Activated T-cell treated with anti-CD3 and anti-CD28 coated beads for 24 hours (primary cell): ENCODE measurements around the gene RBPJ.
"Not testable (repeated sequence)": the region's sequence is repeated elsewhere in the genome, so short reads cannot be mapped to it uniquely, and the experiment has no call there.

Experiments
- DNase-seq: peaks from one replicate; pipeline ENCODE4 v3.0.0-alpha.2; 2020; ENCODE audit warnings: low read depth

The RBPJ gene

DNA sequence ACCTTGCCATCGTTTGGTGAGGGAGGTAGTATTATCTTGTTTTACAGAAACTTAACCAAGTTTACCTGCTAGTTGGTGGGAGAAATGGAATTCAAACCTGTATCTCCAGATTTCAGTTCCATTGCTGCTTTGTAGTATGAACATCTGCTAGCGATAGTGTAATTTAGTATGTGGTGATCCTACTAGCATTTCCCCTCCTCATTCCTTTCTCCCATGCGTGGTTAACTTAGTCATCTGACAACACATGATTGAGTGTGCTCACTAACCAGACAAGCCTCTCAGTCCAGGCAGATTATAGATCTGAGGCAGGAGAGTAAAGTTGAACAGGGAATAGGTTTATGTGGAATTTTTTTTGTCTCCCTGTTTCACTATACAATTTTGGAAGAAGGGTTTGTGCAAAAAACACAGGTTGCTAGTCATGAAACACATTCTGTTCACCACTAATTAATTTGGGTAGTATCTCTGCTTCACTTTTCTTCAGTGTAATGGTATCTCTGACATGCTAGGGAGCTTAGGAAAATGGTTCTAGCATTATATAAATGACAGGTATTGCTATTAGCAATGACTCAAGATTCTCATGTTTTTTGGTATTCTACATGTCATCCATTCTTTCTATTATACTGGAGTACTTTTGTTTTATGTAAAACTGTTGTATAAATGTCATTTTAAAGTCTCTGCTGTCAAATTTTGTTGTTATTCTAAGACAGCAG, 21.7 kb downstream of the RBPJ start:
- DNase-seq = no peak

DNA sequence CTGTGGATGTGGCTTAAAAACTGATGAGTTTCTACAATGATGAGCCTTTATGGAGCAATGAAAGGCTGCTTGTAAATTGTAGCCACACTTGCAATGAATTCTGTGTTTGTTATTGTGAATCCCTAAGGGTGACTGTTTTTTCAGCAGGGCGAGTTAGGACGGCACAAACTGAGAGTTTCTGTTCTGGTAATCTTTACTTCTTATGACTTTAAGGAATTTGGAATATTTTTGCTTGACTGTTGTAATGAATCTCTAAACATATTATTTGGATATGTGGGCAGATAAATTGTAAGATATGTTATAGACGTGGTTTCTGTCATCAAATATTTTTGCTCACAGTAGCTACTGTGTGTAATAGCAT, 22.2 kb downstream of the RBPJ start:
- DNase-seq = no peak

DNA sequence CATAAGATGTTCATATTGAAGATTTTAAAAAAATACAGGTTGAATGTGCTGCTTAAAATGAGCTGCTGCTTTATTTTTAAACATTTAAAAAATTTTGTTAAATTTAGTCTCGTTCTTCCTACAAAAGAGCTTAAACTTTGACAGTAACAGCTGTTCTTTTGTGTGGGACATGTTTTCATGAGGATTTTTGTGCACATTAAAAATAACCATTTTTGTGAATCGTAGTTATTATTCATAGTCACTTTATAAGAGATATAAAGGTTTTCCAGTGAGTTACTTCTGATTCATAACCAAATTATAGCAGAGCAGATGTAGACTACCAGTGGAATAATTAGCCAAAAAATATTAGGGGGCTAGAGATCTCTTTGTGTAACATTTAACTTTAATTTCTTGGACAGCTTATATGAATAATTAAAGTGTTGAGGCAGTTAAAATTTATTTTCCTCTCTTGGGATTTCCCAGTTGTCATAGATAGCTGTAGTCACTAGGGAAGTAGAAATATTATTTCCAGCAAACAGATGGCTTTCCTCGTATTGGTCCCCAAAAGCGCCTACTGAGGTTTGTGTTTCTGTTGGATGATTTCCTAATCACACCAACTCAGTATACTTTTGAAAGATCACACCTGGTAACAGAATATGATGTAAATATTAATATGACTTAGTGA, 24.2 kb downstream of the RBPJ start:
- no peak for DNase-seq

DNA sequence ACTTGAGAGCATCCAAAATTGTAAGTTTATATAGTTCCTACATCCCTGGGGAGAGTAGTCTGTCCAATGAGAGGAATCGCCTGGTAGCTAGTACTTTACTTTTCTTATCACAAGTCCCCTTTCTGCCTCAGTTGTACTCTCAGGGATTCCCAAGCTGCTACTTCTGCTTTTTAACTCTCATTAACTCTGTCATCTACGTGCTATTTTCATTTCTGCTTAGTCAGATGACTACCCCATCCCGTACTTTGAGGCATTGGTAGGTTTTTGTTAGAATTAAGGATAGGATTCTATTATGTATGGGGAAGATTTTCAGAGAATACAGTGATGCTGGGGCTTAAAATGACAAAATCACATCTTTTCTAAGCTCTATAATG, 24.7 kb downstream of the RBPJ start:
- DNase-seq = no peak

DNA sequence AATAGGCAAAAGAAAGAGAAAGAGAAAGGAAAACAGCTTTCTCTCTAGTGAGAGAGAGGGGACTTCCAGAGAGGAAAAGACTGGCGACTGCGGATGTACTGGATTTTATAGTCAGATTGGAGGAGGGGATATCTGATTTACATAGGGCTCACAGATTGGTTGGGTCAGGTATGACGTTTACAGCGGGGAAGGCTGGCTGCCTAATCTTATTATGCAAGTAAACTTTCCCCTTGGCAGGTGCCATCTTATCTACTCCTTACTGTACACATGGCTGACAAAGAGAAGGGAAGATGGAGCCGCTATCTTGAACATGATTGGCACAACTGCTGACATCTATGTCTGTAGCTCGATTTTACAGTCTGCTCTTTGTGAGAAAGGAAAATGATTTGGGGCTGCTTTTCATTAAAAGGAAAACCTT, 25.4 kb downstream of the RBPJ start:
- no peak for DNase-seq

DNA sequence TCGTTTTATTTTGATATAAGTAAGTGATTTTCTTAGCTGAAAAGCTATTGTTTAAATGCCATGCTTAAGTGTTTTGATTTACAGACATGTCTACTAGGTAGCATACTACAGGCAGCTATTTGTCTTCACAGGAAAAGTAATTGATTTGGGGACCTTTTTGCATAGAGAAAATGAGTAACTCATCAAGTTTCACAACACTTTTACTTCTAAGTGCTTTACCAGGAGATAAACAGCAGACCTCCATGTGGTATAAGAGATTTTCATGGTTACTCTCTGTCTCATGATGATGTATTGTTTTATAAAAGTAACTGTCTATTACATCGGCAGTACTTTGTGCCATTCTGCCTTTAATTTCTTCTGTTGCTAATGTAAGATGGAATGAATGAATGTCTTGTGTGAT, 28.7 kb downstream of the RBPJ start:
- DNase-seq = no peak

DNA sequence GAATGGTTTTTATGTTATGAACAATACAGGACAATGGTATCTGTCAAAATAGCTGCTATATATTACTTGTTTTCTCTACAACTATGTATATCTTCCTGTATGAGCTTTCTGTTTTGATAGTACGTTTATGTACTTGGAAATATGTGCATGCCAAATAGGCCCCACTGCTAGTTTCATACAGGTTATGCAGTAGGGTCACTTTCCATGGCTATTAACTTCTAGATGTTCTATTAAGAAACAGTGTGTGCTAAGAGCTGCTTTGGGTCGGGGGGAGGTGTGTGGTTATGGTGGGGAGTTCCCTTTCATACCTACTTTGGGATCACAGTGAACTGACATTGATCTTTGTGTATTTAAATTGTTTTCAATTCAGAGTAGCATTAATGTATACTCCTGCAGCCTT, 30.9 kb downstream of the RBPJ start:
- DNase-seq = no peak

DNA sequence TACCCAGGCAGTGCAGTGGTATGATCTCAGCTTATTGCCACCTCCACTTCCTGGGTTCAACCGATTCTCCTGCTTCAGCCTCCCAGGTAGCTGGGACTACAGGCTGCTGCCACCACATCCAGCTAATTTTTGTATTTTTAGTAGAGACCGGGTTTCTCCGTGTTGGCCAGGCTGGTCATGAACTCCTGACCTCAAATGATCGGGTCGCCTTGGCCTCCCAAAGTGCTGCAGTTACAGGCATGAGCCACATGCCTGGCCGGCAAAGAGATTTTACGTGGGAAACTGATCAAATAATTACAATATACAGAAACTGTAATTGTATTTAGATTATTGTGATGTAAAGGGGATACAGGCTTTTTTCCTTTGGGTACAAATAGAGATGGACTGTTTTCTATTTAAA, 33.7 kb downstream of the RBPJ start:
- no peak for DNase-seq

DNA sequence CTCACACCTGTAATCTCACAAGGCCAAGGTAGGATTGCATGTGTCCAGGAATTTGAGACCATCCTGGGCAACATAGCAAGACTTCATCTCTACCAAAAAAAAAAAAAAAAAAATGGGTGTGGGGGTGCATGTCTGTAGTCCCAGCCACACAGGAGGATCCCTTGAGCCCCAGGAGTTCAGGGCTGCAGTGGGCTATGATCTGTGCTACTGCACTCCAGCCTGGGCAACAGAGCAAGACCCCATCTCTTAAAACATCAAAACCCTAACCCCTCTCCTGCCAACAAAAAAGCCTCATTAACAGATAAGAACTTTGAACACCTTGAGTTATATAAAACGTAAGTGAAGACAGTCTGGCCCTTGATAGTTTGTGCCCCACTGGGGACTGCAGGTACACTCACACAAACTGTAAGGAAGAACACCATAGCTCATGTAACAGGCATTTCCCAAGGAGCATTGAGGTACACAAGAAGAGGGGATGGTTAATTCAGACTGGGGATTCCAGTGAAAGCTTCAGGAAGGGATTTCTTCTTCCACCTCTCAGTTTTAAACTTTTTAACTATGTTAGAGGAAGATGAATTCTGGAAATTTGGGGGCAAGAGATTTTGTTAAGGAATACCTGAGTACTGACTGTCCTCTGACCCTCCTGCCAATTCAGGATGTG, 34.7 kb downstream of the RBPJ start:
- DNase-seq = no peak

DNA sequence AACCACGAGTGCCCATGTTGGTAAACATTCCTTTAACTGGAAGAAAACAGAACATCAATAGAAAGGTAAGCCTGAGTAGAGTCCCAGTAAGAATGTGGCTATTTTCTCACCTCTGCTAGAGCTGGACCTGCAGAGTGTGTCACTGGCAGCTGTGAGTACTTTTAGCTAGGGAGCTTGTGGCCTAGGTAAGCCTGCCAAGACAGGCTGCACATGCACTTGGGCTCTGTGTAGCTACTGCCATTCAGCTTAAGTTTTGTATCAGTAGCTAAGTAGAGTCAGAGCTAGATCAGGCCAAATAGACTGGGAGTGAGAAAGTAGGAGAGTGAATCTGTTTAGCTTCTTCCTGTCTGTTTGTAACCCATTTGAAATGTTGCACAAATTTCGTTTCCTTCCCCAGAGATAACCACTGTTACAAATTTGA, 35.3 kb downstream of the RBPJ start:
- no peak for DNase-seq

DNA sequence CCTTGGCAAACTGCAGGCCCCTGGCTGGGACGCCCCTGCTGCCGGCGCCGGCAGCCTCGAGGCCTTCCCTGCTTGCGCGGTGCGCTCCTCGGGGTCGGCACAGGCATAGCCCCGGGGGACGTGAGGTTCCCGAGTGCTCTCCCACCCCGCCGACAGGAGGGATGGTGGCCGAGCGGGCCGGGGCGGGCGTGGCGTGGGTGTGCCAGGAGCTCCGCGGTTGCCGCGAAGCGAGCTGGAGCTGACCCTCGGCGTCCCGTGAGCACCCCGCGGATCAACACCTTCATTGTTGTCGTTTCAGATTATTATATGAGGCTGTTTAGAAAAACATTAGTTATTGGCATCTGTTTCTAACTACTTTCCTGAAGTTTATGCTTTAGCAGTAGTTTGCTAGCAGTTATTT, 38.7 kb downstream of the RBPJ start:
- not testable (repeated sequence) for DNase-seq

DNA sequence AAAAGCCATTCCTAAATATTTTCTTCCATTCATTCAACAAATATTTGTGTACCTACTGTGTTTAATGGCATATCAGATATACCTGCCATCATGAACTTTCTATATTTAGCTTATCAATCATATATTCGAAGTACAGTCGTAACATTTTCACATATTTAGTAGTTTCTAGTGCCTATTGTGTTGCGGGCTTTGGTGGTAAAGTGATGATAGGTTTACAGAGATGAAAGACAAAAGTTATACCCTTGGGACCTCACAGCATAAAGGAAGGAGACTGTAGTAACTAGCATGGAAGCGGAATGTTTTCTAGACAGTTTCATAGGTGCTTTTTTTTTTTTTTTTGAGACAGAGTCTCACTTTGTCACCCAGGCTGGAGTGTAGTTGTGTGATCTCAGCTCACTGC, 39.5 kb downstream of the RBPJ start:
- DNase-seq = no peak

DNA sequence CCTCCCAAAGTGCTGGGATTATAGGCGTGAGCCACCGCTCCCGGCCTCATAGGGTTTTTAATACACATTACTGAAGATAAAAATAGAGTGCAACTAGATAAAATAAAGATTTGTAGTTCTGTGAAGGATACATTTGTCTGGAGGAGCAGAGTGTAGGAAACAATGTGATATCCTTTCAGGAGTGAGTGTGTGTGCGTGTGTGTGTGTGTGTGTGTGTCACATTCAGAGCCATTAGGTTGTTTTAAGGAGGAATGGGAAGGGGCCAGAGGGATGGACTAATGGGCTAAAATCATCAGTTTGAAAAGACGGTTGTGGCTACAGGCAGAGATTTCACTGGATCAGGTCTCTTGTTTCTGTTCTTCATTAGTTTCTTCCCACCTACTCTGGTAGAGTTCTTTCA, 40.0 kb downstream of the RBPJ start:
- DNase-seq = no peak

DNA sequence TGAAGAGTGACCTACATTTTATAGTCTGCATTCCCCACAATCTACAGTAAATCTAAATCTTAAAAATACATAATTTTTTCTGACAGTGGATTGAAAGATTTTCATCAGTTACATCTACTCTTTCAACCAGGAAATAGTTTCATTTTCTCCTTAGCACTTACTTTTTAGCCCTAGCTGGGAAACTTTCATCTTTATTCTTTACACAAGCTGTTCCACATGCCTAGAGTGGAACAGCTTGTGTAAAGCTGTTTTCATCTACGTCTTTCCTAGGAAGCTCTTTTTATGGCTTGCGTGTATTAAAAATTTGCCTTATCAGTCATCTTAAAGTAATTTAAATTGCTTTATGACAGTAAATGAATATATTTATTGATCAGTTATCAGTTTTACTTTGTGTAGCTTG, 40.5 kb downstream of the RBPJ start:
- DNase-seq = no peak

DNA sequence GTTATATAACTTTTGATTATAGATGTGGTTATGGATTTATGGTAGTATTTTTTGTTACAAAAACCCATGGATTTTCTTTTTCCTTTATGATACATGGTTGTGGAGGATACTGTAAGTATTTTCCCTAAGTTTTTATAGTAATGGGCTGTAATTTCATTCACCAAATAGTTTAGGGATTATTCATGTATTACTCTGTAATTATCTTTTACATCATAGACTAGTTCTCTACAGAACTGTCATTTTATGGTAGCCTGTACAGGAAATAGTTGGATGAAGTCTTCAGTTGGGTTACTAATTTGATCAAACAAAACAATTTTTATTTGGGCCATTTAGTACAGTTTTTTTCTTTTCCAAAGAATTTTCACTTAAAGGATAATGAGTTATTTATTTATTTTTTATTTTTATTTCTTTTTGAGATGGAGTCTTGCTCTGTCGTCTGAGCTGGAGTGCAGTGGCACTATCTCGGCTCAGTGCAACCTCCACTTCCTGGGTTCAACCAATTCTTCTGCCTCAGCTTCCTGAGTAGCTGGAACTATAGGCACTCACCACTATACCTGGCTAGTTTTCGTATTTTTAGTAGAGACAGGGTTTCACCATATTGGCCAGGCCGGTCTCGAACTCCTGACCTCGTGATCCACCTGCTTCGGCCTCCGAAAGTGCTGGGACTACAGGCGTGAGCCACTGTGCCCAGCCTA, 42.1 kb downstream of the RBPJ start:
- no peak for DNase-seq

DNA sequence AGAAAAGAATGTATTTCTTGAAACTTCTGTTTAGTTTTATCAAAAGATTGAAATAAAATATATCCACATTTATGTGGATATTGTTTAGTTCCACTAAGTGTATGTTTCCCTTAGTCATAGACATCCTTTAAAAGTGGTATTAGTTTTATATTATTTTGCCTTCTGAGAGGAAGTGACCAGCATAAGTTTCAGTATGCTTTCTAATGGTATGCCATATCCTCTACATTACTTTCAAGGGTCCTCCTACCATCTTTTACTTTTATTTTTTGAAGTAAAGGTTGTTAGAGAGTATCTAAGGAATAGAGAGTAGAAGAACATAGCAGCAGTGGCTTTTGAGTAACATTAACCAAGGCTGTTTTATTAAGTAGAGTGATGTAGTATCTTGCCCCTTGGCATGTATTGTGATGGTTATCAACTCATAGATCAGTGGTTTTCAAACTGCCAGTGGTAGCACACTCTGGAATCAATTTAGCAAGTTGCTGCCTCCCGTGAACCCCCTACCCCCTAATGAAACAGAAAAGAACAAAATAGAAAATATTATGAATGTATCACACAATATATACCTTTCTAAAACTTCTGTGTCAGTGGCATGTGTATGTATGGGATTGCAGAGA, 44.8 kb downstream of the RBPJ start:
- no peak for DNase-seq

DNA sequence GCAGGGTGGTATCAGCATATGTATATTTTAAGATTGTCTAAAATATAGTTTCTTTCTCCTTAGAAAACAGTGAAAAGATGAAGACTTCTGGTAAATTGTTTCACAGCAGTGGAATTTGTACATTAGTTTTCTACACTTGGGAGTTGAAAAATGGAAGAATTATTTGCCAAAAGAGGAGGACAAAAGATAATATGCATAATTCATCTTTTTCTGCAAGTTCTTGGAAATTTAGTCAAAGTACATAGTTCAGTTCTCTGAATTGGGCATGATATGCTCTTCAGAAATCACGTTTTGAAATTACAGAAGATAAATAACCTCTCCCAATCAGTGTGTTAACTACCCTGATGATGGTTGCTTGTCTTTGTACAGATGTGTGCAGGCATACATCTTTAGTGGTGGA, 47.0 kb downstream of the RBPJ start:
- no peak for DNase-seq

DNA sequence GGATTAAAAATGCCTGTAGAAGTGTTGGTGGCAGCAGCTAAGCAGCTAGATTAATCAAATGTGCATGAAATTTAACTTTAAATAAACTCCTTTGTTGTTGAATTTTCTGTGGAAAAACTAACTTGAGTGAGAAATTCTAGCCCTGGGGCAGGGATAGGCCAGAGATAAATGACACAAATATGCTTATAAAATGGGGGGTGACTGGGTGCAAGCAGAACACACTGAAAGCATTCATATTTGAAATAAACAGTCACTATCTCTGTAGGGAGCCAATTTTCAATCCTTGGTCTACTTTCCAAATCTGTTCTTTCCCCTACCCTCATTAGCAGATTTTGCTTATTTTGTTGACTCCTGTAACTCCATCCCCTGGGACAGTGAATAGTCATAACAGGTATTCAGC, 47.9 kb downstream of the RBPJ start:
- DNase-seq = no peak

DNA sequence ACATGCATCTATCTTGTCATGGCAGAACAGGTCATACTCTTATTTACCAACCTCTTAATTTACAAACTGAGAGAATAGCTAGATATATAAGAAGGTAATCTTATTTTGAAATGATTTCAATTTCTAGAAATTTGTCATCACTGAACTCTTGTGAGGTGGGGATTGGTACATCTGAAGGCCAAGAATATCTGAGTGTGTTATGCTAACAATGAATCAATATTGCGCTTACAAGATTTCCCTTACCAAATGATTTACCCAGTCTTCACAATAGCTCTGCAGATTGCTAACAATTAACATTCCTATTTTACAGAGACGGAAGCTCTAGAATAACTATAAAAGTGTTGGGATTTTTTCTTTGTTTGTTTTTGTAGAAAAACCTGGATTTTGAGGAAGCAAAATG, 48.3 kb downstream of the RBPJ start:
- DNase-seq = no peak

DNA sequence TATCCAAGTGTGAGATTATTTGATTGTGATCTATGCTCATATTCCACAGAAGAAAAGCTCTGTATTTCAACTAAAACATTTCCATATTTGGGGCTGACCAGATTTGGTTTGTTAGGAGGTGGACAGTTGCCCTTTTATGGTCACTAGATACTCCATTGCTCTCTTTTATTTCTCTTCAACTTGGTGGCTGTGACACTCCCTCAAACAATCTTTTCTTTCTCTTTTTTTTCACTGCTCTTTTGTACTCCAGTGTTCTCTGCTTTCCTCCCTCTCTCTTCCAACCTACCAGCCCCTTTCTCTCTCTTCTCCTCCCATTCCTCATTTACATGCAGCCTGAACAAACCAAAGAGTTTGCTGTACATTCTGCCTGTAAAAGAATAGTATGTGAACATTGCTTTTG, 48.8 kb downstream of the RBPJ start:
- DNase-seq = no peak

DNA sequence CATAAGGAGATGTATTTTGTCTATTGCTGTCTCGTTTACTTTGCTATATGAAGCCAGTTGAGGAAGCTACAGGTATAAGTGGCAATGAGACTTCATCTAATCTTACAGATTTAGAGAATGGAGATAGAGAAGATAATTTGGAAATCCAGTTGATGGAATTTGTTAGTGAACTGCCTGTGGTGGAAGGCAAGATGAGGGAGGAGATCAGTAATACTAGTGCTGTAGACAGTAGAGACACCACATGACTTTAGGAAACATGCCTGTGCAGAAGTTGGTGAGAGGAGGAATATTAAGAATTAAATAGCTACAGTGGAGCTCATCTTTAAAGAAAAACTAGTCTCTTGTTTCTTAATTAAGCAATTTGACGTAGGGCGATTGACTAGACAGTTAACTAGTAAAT, 51.3 kb downstream of the RBPJ start:
- no peak for DNase-seq

DNA sequence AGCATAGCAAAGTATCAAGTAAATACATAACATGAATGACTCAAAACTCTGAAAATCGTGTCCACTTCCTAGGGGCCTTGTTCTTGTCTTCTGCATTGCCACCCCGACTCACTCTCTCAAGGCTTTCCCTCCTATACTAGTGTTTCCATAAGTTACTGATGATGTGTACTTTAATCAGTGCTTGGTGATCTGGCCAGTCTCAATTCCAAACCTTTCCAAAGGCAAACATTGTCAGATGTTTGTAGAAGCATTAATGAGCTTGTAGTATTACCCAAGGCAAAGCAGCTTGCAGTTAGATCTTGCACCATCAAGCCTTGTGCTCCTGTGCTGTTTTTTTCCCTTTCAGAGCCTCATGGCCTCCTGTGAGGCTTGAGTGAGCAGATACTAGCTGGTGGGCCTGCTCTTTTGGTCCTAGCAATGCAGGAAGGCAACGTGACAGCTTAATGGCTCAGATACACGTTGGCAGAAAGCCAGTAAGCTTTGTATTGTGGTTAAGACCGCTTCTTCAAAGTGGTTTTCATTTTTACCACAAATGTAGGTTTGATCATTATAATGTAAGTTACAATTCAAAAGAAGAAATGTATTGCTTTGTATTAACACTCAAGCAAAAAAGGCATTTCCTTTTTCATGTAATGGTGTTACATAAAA, 51.8 kb downstream of the RBPJ start:
- DNase-seq = peak; percentile 37
